DND-41 (cell line): ENCODE results near the gene DNMT3L.
"Not testable (repeated sequence)": the region's sequence is repeated elsewhere in the genome, so short reads cannot be mapped to it uniquely, and the experiment has no call there.

Experiments used
- CTCF ChIP-seq: IDR thresholded peaks from 2 replicates; pipeline ENCODE4 v1.5.1; 2012; ENCODE audit warnings: borderline replicate concordance, low read length, moderate library complexity, mild to moderate bottlenecking; ENCODE audit not compliant: poor library complexity, severe bottlenecking; ENCODE audit errors: extremely low read depth
- EZH2 ChIP-seq: IDR thresholded peaks from 3 replicates; pipeline ENCODE4 v1.6.1; 2012; ENCODE audit warnings: borderline replicate concordance, low read depth, mild to moderate bottlenecking, moderate library complexity, low read length, inconsistent platforms; ENCODE audit not compliant: severe bottlenecking

- not testable (repeated sequence) for TF ChIP-seq EZH2, CTCF
Observed at GRCh38 chr21:44197156-44197516, 64.6 kb downstream of the DNMT3L start.
